GM19043 (cell line): Measurements from ENCODE around the gene EIF2B5.
A peak's percentile ranks its signal among the peaks of the same experiment; 100 is the strongest.

Experiments
- ATAC-seq: cut with Tn5 transposase; IDR thresholded peaks from one replicate; pipeline ENCODE4 v1.9.1; 2021; ENCODE audit warnings: low read depth; ENCODE audit not compliant: unreplicated experiment

Gene EIF2B5

GRCh38 chr3:184172681-184173373 lies 37.7 kb downstream of the EIF2B5 start:
- no peak for ATAC-seq

- ATAC-seq: no peak
Measured at GRCh38 chr3:184173374-184173722, 38.2 kb downstream of the EIF2B5 start.

GRCh38 chr3:184174284-184174645 lies 39.1 kb downstream of the EIF2B5 start:
- no peak for ATAC-seq

GRCh38 chr3:184174646-184175492 lies 39.7 kb downstream of the EIF2B5 start, which contains the start of gene AP2M1:
Gene AP2M1 (plus strand): TSS chr3:184174855. CDS start chr3:184176994, 2,139 bp downstream.
- ATAC-seq: peak; percentile 98

- no peak for ATAC-seq
Measured at GRCh38 chr3:184175506-184175905, 40.3 kb downstream of the EIF2B5 start.

- no peak for ATAC-seq
Measured at GRCh38 chr3:184175981-184176376, 40.8 kb downstream of the EIF2B5 start.

GRCh38 chr3:184176377-184177330 lies 41.5 kb downstream of the EIF2B5 start:
- ATAC-seq: no peak

GRCh38 chr3:184177331-184177731 lies 42.2 kb downstream of the EIF2B5 start:
- ATAC-seq: no peak

GRCh38 chr3:184177767-184178306 lies 42.7 kb downstream of the EIF2B5 start:
- no peak for ATAC-seq

GRCh38 chr3:184178521-184179138 lies 43.5 kb downstream of the EIF2B5 start:
- no peak for ATAC-seq

GRCh38 chr3:184180165-184180564 lies 45.0 kb downstream of the EIF2B5 start:
- no peak for ATAC-seq

- no peak for ATAC-seq
Measured at GRCh38 chr3:184181596-184181995, 46.4 kb downstream of the EIF2B5 start.

- ATAC-seq: no peak
Measured at GRCh38 chr3:184183679-184184078, 48.5 kb downstream of the EIF2B5 start.

GRCh38 chr3:184184546-184185230 lies 49.5 kb downstream of the EIF2B5 start:
- no peak for ATAC-seq

GRCh38 chr3:184185461-184186183 lies 50.5 kb downstream of the EIF2B5 start:
- ATAC-seq: peak; percentile 96

- peak; percentile 20 for ATAC-seq
Measured at GRCh38 chr3:184186184-184186901, 51.2 kb downstream of the EIF2B5 start, which contains the start of gene ABCF3. Gene ABCF3 (plus strand): TSS chr3:184186199. CDS start chr3:184186208, 9 bp downstream.

- ATAC-seq: no peak
Measured at GRCh38 chr3:184186902-184187207, 51.7 kb downstream of the EIF2B5 start.

GRCh38 chr3:184188080-184188479 lies 52.9 kb downstream of the EIF2B5 start:
- no peak for ATAC-seq
